HK-2 (cell line): ENCODE data around the gene SGCD.

ENCODE experiments used
- DNase-seq: peaks from one replicate; pipeline ENCODE4 v3.0.0-alpha.2; 2018; ENCODE audit not compliant: unreplicated experiment

Gene SGCD

GRCh38 chr5:156401804-156402203, 74.8 kb downstream of the SGCD start:
- no peak for DNase-seq

- DNase-seq = no peak
Observed at GRCh38 chr5:156402387-156402921, 75.5 kb downstream of the SGCD start.

GRCh38 chr5:156405988-156406387, 79.0 kb downstream of the SGCD start:
- no peak for DNase-seq

GRCh38 chr5:156407251-156407650, 80.3 kb downstream of the SGCD start:
- DNase-seq = no peak

- DNase-seq = no peak
Observed at GRCh38 chr5:156409834-156410233, 82.9 kb downstream of the SGCD start.

GRCh38 chr5:156411185-156411613, 84.2 kb downstream of the SGCD start:
- no peak for DNase-seq

- DNase-seq = no peak
Observed at GRCh38 chr5:156411957-156412356, 85.0 kb downstream of the SGCD start.

- no peak for DNase-seq
Observed at GRCh38 chr5:156414391-156414790, 87.4 kb downstream of the SGCD start.

- DNase-seq = no peak
Observed at GRCh38 chr5:156419661-156420060, 92.7 kb downstream of the SGCD start.

- DNase-seq = no peak
Observed at GRCh38 chr5:156420665-156421064, 93.7 kb downstream of the SGCD start.

- DNase-seq = no peak
Observed at GRCh38 chr5:156421798-156422197, 94.8 kb downstream of the SGCD start.

- no peak for DNase-seq
Observed at GRCh38 chr5:156423597-156423996, 96.6 kb downstream of the SGCD start.

- no peak for DNase-seq
Observed at GRCh38 chr5:156427315-156427714, 100.4 kb downstream of the SGCD start.

GRCh38 chr5:156431956-156432829, 105.2 kb downstream of the SGCD start:
- DNase-seq = no peak

GRCh38 chr5:156432830-156433105, 105.8 kb downstream of the SGCD start:
- DNase-seq = no peak

- no peak for DNase-seq
Observed at GRCh38 chr5:156434471-156434870, 107.5 kb downstream of the SGCD start.

- no peak for DNase-seq
Observed at GRCh38 chr5:156435101-156435500, 108.1 kb downstream of the SGCD start.

GRCh38 chr5:156438076-156438475, 111.1 kb downstream of the SGCD start:
- no peak for DNase-seq

GRCh38 chr5:156444753-156445291, 117.9 kb downstream of the SGCD start:
- DNase-seq = no peak

- DNase-seq = no peak
Observed at GRCh38 chr5:156446526-156446925, 119.6 kb downstream of the SGCD start.

GRCh38 chr5:156450778-156451177, 123.8 kb downstream of the SGCD start:
- DNase-seq = no peak

- no peak for DNase-seq
Observed at GRCh38 chr5:156451505-156451904, 124.5 kb downstream of the SGCD start.

GRCh38 chr5:156456857-156457256, 129.9 kb downstream of the SGCD start:
- no peak for DNase-seq
